SK-N-MC (cell line): Measurements from ENCODE around the gene RABGGTB.
"Not testable (repeated sequence)": the region's sequence is repeated elsewhere in the genome, so short reads cannot be mapped to it uniquely, and the experiment has no call there.

Experiments
- EZH2 ChIP-seq: fragments of 200-600 bp; sonication (generic); IDR thresholded peaks from one replicate; pipeline ENCODE4 v1.6.1; 2017; ENCODE audit warnings: antibody characterized with exemption
- FOXP2 ChIP-seq: optimal IDR thresholded peaks from 2 replicates; pipeline ENCODE3; 2011; ENCODE audit warnings: mild to moderate bottlenecking, moderate library complexity; ENCODE audit not compliant: insufficient read depth; ENCODE audit errors: extremely low read length, control extremely low read depth
- POLR2AphosphoS5 ChIP-seq: IDR thresholded peaks from 2 replicates; pipeline ENCODE4 v1.6.1; 2012; ENCODE audit warnings: mild to moderate bottlenecking, low read depth, low read length, borderline replicate concordance

DNA sequence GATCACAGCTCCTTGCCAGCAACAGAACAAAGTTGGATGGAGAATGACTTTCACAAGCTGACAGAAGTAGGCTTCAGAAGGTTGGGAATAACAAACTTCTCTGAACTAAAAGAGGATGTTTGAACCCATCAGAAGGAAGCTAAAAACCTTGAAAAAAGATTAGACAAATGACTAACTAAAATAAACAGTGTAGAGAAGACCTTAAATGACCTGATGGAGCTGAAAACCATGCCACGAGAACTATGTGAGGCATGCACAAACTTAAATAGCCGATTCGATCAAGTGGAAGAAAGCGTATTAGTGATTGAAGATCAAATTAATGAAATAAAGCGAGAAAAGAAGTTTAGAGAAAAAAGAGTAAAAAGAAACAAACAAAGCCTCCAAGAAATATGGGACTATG lies 7.4 kb upstream of the RABGGTB start:
- not testable (repeated sequence) for TF ChIP-seq POLR2AphosphoS5, EZH2, FOXP2
